Mesothelial cell of epicardium (in vitro differentiated cells): Measurements from ENCODE around the gene CD47. TPM values are rescaled to one million over a fixed set of nuclear protein-coding genes. Genes with fewer than 3 reads are reported as not detected.

ENCODE experiments used
- DNase-seq, 2 experiments: peaks; one replicate each; pipeline ENCODE4 v3.0.0; 2021; ENCODE audit warnings: low spot score in 2 of 2; ENCODE audit not compliant: unreplicated experiment in 2 of 2
- H3K27ac Mint-ChIP-seq: 2 replicates; pipeline ENCODE4 v1.8.0; 2021; ENCODE audit warnings: mixed read lengths
- H3K27me3 Mint-ChIP-seq: 2 replicates; pipeline ENCODE4 v1.8.0; 2021; ENCODE audit warnings: low read depth, mixed read lengths
- H3K36me3 Mint-ChIP-seq: 2 replicates; pipeline ENCODE4 v1.8.0; 2021; ENCODE audit warnings: mixed read lengths
- H3K4me1 Mint-ChIP-seq: 2 replicates; pipeline ENCODE4 v1.8.0; 2021; ENCODE audit warnings: mixed read lengths
- H3K4me3 Mint-ChIP-seq: 2 replicates; pipeline ENCODE4 v1.8.0; 2021; ENCODE audit warnings: mild to moderate bottlenecking, moderate library complexity, mixed read lengths
- H3K9me3 Mint-ChIP-seq: 2 replicates; pipeline ENCODE4 v1.8.0; 2021; ENCODE audit warnings: mixed read lengths
- total RNA-seq: library from RNA; stranded (reverse); gene quantifications from 3 replicates; pipeline ENCODE4 v1.2.1, GENCODE V29; 2021
- TF ChIP-seq, protein P1 (sequence below): fragments of 200-600 bp; sonication (generic); IDR thresholded peaks from one replicate; pipeline ENCODE4 v1.5.0; 2021; ENCODE audit warnings: antibody characterized with exemption; ENCODE audit not compliant: unreplicated experiment

Gene CD47
- 174 to 178 TPM (median 176 TPM) in 3 replicates for total RNA-seq

DNA sequence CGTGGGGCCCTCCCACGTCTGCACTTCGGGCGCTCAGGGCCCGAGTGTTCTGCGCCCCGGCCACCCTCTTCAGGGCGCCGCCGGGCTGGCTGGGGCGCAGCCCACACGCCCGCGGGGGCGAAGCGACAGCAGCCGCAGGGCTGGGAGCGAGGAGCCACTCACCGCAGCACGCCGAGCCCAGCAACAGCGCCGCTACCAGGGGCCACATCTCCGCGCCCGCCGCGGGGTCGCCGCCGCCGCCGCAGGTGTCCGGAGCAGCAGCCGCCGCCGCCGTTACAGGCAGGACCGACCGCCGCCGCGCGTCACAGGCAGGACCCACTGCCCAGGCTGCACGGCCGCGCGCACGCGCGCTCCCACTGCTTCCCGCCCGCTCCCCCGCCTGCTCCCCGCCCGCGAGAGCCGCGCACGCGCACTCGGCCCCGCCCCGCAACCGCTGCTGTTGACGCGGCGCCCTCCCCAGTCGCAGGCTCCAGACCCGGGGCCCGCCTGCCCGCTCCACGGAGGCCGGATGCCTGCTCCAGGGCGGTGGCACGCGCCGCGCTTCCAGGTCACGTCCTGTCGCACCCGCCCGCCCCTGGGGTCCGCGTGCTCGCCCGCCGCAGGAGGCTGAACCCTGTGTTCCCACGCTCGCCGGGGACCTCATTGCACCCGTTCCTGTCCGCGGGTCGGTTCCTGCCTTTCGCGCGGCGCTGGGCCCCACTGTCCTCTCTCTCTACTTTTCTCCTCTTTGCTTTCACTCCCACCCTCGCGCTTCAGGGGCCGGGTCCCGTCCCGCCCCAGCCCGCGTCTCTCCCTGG lies at the start of gene CD47:
CD47 (minus strand) TSS at position 331 of the 797 bp plus-strand sequence; CDS start at position 208, 123 bp downstream.
- TF ChIP-seq, protein P1, sequence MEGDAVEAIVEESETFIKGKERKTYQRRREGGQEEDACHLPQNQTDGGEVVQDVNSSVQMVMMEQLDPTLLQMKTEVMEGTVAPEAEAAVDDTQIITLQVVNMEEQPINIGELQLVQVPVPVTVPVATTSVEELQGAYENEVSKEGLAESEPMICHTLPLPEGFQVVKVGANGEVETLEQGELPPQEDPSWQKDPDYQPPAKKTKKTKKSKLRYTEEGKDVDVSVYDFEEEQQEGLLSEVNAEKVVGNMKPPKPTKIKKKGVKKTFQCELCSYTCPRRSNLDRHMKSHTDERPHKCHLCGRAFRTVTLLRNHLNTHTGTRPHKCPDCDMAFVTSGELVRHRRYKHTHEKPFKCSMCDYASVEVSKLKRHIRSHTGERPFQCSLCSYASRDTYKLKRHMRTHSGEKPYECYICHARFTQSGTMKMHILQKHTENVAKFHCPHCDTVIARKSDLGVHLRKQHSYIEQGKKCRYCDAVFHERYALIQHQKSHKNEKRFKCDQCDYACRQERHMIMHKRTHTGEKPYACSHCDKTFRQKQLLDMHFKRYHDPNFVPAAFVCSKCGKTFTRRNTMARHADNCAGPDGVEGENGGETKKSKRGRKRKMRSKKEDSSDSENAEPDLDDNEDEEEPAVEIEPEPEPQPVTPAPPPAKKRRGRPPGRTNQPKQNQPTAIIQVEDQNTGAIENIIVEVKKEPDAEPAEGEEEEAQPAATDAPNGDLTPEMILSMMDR: no peak
- peak within 1 kb of the TSS; percentile 91 for H3K4me3 Mint-ChIP-seq
- peaks cover 14% of the 10 kb centered on the region for H3K27me3 Mint-ChIP-seq

DNA sequence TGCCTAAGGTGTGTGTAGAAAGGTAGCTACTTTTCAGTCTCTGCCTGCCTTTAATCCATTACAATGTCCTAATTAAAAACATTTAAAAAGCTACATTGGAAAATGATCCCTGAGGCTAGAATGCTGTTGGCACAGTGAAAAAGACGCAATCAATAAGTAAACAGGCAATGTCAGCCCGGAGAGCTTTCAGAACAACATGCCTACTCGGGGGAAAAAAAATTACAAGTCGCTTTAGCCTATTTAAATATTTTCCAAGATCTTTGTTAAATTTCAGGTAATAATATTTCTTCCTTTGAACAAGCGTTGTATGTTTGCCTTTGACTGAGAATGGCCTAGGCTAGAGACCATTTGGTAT lies 46.6 kb upstream of the CD47 start:
- H3K36me3 Mint-ChIP-seq: no peaks in the 10 kb centered on the region
- peak overlapping the region; percentile 94 for H3K27ac Mint-ChIP-seq

More for the DNA sequence above, at the start of gene CD47:
- H3K27ac Mint-ChIP-seq: peak within 1 kb of the TSS; percentile 93
- DNase-seq: peak; percentile 94 to 97
- peaks cover 35% of the 10 kb centered on the region for H3K4me1 Mint-ChIP-seq
- no peaks in the 10 kb centered on the region for H3K36me3 Mint-ChIP-seq
- H3K9me3 Mint-ChIP-seq: peaks cover 4% of the 10 kb centered on the region

DNA sequence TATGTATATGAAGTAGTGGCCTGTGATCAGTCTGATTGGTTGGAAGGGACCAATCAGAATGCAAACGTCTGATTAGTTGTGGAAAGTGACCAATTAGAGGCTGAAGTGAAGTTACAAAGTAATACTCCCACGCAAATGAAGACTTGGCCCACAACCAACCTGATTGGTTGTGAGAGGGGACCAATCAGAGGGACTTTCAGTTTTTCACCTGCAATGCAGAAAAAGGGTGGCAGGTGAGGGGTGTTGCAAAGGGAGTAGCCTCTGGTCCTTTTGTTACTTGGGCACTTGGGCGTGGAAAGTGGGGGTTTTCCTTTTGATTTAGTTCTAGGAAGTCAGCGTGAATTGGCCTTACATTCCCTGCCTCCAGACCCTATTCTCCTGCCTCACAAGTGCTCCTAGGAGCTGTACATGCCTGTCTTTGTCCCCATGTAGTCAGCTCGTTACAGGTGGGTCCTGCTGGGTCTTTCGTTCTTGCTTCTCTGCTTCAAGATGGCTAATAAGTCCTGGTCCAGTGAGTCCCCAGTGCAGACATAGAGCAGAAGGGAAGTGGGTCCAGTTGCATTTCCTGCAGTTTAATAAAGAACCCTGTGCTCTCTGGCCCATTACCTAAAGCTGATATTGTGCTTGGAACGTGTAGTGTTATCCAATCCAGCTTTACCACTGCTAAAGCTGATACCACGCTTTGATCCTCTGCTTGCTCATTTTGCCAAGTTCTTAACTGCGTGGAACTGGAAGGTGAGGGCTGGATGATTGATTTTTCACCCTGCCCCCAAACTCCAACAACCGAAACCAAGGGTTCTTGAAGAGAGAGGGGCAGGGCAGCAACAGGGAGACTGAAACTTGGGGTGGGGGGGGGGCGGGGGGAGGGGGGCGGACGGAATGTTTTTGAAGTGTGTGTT lies 46.0 kb upstream of the CD47 start:
- Mint-ChIP-seq H3K4me1 (peaks cover 25% of the 10 kb centered on the region), H3K27me3 (no peaks in the 10 kb centered on the region), H3K4me3 (no peak overlapping the region), H3K36me3 (no peaks in the 10 kb centered on the region), H3K9me3 (peaks cover 4% of the 10 kb centered on the region), H3K27ac (peak overlapping the region; percentile 94)
- no peak for DNase-seq
- TF ChIP-seq, protein P1: no peak

More for the DNA sequence above, 46.6 kb upstream of the CD47 start:
- TF ChIP-seq, protein P1: no peak
- Mint-ChIP-seq H3K27me3 (no peaks in the 10 kb centered on the region), H3K4me3 (no peak overlapping the region), H3K4me1 (peaks cover 22% of the 10 kb centered on the region), H3K9me3 (peaks cover 4% of the 10 kb centered on the region)
- DNase-seq: no peak

DNA sequence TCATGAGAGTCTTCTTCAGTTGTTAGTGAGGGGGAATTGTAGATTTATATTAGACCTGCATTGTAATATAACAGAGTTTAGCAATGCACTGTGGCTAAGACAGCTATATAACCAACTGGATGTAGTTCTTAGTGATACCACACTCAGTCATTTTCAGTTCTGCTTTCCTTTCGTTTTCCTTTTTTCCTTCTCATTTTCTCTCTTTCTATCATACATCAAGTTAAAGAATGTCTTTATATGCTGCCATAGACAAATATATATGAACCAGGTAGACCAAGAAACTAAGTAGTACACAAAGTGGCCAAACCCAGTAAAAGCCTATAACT lies 43.7 kb upstream of the CD47 start:
- DNase-seq: no peak
- Mint-ChIP-seq H3K27me3 (no peaks in the 10 kb centered on the region), H3K4me1 (peaks cover 27% of the 10 kb centered on the region), H3K27ac (peak overlapping the region; percentile 48), H3K9me3 (no peaks in the 10 kb centered on the region), H3K4me3 (no peak overlapping the region), H3K36me3 (no peaks in the 10 kb centered on the region)
- TF ChIP-seq, protein P1: no peak

DNA sequence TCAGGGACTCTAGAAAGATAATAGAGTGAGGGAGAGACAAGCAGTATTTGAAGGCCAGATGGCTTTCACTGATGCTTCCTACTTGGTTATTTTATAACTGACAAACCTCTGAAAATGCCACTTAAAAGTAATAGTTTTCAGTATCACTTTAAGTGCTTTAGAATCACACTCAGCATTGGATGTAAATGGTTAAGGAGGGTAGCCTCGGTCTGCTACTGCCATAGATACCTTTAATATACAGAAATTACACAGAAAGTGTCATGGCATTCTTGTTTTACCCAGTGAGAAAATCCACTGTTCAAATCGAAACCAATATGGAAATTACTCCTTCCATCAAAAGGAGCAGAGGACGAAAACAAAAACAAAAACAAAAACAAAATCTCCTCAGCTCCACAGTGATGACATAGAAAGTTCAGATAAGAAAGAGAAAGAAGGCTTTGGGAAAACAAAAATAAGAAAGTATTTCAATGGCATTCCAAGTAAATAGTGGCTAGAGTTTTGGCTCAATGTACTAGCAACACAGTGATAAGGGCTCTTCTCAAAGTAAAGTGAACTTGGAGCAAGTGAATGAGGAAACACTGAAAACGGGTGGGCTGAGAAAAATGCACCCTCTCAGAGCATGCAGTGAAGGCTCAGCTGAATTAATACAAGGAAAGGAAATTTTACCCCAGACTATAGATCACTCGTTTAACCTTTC lies 43.2 kb upstream of the CD47 start:
- no peaks in the 10 kb centered on the region for H3K36me3 Mint-ChIP-seq
- TF ChIP-seq, protein P1: no peak
- no peaks in the 10 kb centered on the region for H3K27me3 Mint-ChIP-seq
- H3K4me3 Mint-ChIP-seq: no peak overlapping the region
- DNase-seq: no peak
- peaks cover 27% of the 10 kb centered on the region for H3K4me1 Mint-ChIP-seq
- H3K27ac Mint-ChIP-seq: peak overlapping the region; percentile 48
- no peaks in the 10 kb centered on the region for H3K9me3 Mint-ChIP-seq
